NT2/D1 (cell line): Measurements from ENCODE around the gene PTPRN2.

Source experiments
- SUZ12 ChIP-seq: IDR thresholded peaks from 2 replicates; pipeline ENCODE4 v1.6.1; 2011; ENCODE audit not compliant: insufficient read length, insufficient read depth; ENCODE audit errors: extremely low read depth
- YY1 ChIP-seq: IDR thresholded peaks from 2 replicates; pipeline ENCODE4 v1.6.1; 2011; ENCODE audit not compliant: insufficient read length, insufficient read depth
- ZNF274 ChIP-seq: IDR thresholded peaks from 2 replicates; pipeline ENCODE4 v1.6.1; 2011; ENCODE audit warnings: mild to moderate bottlenecking, low read depth, low read length

- TF ChIP-seq ZNF274 (no peak), YY1 (no peak), SUZ12 (no peak)
Measured at GRCh38 chr7:157513162-157513621, 1074.4 kb downstream of the PTPRN2 start.
